Measurements from ENCODE around the gene RALGPS2. TPM values are rescaled to one million over a fixed set of nuclear protein-coding genes. Genes with fewer than 3 reads are reported as not detected.

The RALGPS2 gene
- polyA plus RNA-seq, 1 donor from 2014 or later: 257 TPM

DNA sequence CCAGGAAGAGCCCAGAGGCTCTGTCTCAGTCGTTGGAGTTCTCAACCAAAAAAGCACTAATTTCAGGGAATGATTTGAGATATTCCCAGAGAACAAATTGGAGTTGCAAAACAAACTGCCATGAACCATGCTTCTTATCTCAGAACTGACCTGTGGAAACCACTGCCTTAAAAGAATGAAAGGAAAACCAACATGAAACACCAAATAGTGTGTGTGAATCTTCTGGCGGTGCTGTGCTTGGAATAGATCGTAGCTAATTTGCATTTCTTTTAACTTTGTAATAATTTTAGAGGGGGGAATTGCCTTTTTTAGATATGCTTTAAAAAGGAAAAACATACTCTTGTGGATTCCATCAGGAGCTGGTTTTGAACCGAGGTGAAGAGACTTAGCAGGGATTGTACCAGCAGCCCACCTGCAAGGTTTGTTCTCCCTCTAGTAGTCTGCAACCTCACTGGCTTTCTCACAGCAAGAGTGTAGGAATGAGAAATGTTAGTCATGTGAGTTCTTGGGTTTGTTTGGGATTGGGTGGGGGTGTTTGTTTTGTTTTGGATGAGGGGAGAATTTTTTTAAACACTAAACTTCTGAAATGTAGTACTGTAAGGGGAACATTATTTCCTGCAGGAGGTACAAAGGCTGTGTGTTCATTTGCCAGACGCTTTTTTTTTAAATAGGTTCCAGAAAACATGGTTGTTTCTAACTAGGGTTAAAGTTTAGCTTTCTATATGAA, 191.6 kb downstream of the RALGPS2 start:
- Mint-ChIP-seq H3K36me3 (peaks cover 26% of the 10 kb centered on the region), H3K27me3 (no peaks in the 10 kb centered on the region), H3K4me1 (peaks cover 36 to 57% (median 40%) of the 10 kb centered on the region in 3 donors), H3K9me3 (no peaks in the 10 kb centered on the region), H3K4me3 (no peak overlapping the region), H3K27ac (peak overlapping the region; percentile 37 to 76 (median 71))

- peak overlapping the region in 1 of 3 donors; percentile 12 for H3K27ac Mint-ChIP-seq
- peaks cover 34 to 62% (median 42%) of the 10 kb centered on the region in 3 donors for H3K4me1 Mint-ChIP-seq
- peaks cover 31% of the 10 kb centered on the region for H3K36me3 Mint-ChIP-seq
- H3K4me3 Mint-ChIP-seq: peak overlapping the region in 1 of 4 donors; percentile 3
- H3K27me3 Mint-ChIP-seq: no peaks in the 10 kb centered on the region
- peaks cover 0 to 10% (median 0%) of the 10 kb centered on the region in 3 donors for H3K9me3 Mint-ChIP-seq
These were observed 193.3 kb downstream of the RALGPS2 start for GRCh38 chr1:178918308-178918707.

- peak overlapping the region in 1 of 4 donors; percentile 51 for H3K4me3 Mint-ChIP-seq
- H3K36me3 Mint-ChIP-seq: peaks cover 29% of the 10 kb centered on the region
- peaks cover 0 to 14% (median 0%) of the 10 kb centered on the region in 3 donors for H3K9me3 Mint-ChIP-seq
- H3K4me1 Mint-ChIP-seq: peaks cover 34 to 69% (median 46%) of the 10 kb centered on the region in 3 donors
- no peaks in the 10 kb centered on the region for H3K27me3 Mint-ChIP-seq
- H3K27ac Mint-ChIP-seq: peak overlapping the region in 2 of 3 donors; percentile 35 to 87
These were observed 193.9 kb downstream of the RALGPS2 start for GRCh38 chr1:178918955-178919354.

DNA sequence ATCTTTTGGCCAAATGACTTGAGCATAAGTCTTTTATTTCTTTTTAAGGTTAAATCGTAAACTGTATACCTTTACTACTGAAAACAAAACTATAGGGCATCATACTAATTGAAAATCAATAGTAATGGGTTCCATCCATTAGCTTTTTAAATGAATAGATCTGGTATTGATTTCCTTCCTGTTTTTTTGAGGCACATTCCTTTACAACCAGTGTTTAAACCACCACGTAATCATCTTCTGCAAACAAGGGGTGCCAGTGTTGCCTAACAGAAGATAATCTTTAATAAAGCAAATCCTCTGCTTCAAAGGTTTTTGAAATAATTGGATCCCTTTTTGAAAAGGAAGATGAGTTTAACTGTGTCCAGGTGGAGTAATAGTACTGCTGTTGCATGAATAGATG, 194.5 kb downstream of the RALGPS2 start:
- Mint-ChIP-seq H3K9me3 (peaks cover 2 to 14% (median 4%) of the 10 kb centered on the region in 3 donors), H3K27ac (peak overlapping the region; percentile 35 to 87 (median 39)), H3K4me1 (peaks cover 36 to 70% (median 48%) of the 10 kb centered on the region in 3 donors), H3K36me3 (peaks cover 29% of the 10 kb centered on the region), H3K27me3 (no peaks in the 10 kb centered on the region), H3K4me3 (peak overlapping the region in 1 of 4 donors; percentile 11)

- Mint-ChIP-seq H3K27ac (no peak overlapping the region), H3K4me3 (peak overlapping the region in 2 of 4 donors; percentile 24 to 47), H3K9me3 (peaks cover 2 to 19% (median 4%) of the 10 kb centered on the region in 3 donors), H3K36me3 (peaks cover 23% of the 10 kb centered on the region), H3K4me1 (peaks cover 45 to 78% (median 59%) of the 10 kb centered on the region in 3 donors), H3K27me3 (no peaks in the 10 kb centered on the region)
These were observed 196.5 kb downstream of the RALGPS2 start for GRCh38 chr1:178921499-178921898.

DNA sequence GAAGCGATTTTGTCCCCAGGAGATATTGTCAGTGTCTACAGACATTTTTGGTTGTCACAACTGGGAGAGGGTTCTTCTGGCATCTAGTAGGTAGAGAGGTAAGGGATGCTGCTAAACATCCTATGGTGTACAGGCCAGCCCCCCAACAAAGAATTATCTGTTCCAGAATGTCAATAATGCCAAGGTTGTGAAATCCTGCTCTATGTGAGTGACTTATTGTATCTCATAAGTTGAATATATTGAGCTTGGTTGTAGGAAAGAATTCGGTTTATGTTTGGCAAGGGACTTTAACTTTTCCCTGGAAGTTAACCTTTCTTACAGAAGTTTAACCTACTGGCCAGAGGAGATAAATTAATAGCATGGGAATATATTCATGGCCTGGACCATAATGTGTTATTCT, 198.5 kb downstream of the RALGPS2 start:
- peaks cover 17% of the 10 kb centered on the region for H3K36me3 Mint-ChIP-seq
- H3K27me3 Mint-ChIP-seq: no peaks in the 10 kb centered on the region
- H3K4me1 Mint-ChIP-seq: peaks cover 52 to 86% (median 72%) of the 10 kb centered on the region in 3 donors
- peaks cover 2 to 19% (median 4%) of the 10 kb centered on the region in 3 donors for H3K9me3 Mint-ChIP-seq
- H3K27ac Mint-ChIP-seq: peak overlapping the region in 1 of 3 donors; percentile 69
- no peak overlapping the region for H3K4me3 Mint-ChIP-seq

DNA sequence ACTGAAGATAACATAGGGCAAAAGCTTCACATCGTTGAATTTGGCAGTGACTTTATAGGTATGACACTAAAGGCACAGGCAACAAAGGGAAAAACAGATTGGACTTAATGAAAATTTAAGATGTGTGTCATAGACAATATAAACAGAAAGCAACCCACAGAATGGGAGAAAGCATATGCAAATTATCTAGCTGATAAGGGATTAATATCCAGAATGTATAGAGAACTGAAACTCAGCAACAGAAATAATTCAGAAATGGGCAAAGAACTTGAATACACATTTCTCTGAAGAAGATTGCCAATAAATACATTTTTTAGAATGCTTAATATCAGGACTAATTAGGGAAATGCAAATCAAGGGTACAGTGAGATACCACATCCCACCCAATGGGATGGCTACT, 201.0 kb downstream of the RALGPS2 start:
- peaks cover 2 to 19% (median 4%) of the 10 kb centered on the region in 3 donors for H3K9me3 Mint-ChIP-seq
- H3K27me3 Mint-ChIP-seq: no peaks in the 10 kb centered on the region
- peak overlapping the region in 1 of 4 donors; percentile 7 for H3K4me3 Mint-ChIP-seq
- peaks cover 60 to 88% (median 77%) of the 10 kb centered on the region in 3 donors for H3K4me1 Mint-ChIP-seq
- H3K27ac Mint-ChIP-seq: peak overlapping the region; percentile 56 to 88 (median 70)
- peaks cover 11% of the 10 kb centered on the region for H3K36me3 Mint-ChIP-seq

DNA sequence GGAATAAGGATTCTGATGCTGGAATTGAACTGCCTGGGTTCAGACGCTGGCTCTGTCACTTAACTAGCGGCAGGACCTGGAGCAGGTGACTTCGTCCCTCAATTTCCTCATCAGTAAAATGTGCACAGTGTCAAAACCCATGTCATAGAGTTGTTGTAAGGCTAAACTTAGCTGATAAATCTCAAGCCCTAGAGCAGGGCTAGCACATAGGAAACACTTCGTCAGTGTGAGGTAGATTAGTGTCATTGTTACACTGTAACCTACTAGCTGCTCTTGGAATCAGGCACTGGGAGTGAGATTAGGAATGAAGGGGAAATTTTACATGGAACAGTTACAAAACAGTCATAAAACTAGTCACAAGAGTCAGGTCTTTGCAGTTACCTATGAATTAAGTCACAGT, 202.0 kb downstream of the RALGPS2 start:
- Mint-ChIP-seq H3K27ac (peak overlapping the region; percentile 27 to 88 (median 70)), H3K4me3 (peak overlapping the region in 1 of 4 donors; percentile 44), H3K4me1 (peaks cover 69 to 86% (median 80%) of the 10 kb centered on the region in 3 donors), H3K9me3 (peaks cover 2 to 19% (median 4%) of the 10 kb centered on the region in 3 donors), H3K36me3 (peaks cover 11% of the 10 kb centered on the region), H3K27me3 (no peaks in the 10 kb centered on the region)

DNA sequence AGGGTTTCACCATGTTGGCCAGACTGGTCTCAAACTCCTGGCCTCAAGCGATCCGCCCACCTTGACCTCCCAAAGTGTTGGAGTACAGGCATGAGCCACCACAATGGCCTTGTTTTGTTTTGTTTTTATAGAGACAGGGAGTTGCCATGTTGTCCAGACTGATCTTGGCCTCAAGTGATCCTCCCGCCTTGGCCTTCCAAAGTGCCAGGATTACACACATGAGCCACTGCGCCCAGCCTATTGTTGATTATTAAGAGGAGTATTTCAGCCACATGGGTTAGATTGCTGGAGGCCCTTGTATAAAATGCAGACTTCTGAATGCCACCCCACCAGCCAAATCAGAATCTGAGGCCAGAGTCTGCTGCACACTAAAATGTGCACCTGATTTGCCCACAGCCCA, 203.0 kb downstream of the RALGPS2 start:
- H3K27me3 Mint-ChIP-seq: no peaks in the 10 kb centered on the region
- H3K27ac Mint-ChIP-seq: peak overlapping the region; percentile 0 to 81 (median 27)
- peaks cover 5% of the 10 kb centered on the region for H3K36me3 Mint-ChIP-seq
- peaks cover 66 to 86% (median 79%) of the 10 kb centered on the region in 3 donors for H3K4me1 Mint-ChIP-seq
- H3K4me3 Mint-ChIP-seq: no peak overlapping the region
- peaks cover 2 to 12% (median 4%) of the 10 kb centered on the region in 3 donors for H3K9me3 Mint-ChIP-seq

DNA sequence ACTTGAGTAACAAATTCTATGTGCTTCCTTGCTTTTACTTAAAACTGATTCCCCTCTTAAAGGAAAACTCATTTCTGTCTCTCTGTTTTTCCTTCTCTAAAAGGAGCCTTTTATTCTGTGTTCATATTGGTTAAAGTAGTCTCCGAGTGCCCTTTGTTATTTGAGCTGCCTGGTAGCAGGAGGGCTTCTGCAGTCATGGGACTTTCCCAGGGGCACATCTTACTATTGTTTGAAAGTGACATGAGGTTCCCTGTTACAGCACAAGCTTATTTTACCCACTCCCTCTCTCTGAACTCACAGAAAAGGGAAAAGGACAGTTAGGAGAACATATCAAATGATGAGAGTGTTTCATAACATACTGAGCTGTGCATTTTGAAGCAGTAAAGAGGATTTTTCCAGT, 203.9 kb downstream of the RALGPS2 start:
- Mint-ChIP-seq H3K9me3 (peaks cover 2 to 5% (median 4%) of the 10 kb centered on the region in 3 donors), H3K27me3 (no peaks in the 10 kb centered on the region), H3K4me1 (peaks cover 72 to 84% (median 82%) of the 10 kb centered on the region in 3 donors), H3K27ac (peak overlapping the region; percentile 80 to 92 (median 81)), H3K4me3 (peak overlapping the region in 1 of 4 donors; percentile 67), H3K36me3 (peaks cover 5% of the 10 kb centered on the region)

DNA sequence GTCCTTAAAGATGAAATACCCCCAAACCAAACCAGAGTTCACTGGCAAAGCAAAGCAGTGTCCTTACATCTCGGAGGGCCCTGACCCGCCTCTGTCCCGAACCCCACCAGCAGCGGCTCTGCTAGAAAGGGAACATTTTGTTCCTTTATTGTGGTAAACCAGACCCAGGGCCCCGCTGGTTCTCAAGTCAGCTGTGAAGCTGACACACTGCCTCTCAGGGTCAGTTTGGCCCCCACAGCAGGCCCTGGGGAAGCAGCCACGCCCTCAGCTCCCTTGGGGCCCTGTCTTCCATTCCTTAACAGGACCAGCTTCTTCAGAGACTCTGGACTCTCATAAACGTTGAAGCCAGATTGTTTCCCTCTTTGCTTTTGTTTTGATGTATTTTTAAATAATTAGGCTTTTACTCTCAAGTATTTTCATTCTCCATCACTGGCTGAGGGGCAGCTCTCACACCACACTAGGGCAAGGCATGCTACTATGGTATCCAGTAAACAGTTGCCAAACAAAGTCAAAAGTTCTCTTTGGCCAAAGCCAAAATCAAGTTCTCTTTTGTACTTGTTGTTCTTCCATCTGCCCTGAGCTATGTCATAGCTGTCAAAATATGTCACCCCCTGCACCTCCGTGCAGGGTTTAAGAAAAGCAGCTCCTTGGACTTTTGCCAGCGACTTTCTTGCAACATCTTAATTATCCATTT, 207.0 kb downstream of the RALGPS2 start:
- Mint-ChIP-seq H3K27ac (peak overlapping the region; percentile 72 to 84 (median 73)), H3K4me3 (peak overlapping the region in 2 of 4 donors; percentile 5 to 75), H3K36me3 (peaks cover 2% of the 10 kb centered on the region), H3K9me3 (no peaks in the 10 kb centered on the region), H3K27me3 (no peaks in the 10 kb centered on the region), H3K4me1 (peaks cover 53 to 66% (median 60%) of the 10 kb centered on the region in 3 donors)

DNA sequence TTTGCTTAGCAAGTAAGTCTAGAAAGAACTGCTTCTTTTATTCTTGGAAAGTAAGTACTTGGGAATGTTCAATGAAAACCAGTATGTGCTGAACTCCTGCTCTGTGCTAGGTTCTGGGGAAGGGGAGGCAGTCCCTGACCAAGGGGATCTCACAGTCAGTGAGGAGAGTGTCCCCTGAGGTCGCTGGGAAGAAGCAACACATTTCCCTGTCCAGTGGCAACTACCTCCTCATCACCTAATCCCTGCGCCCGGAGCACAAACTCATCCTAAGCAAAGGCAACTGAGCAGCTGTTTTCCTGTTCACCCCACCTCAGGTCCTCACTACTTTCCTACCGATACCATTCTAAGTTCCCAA, 207.5 kb downstream of the RALGPS2 start:
- Mint-ChIP-seq H3K4me1 (peaks cover 50 to 62% (median 57%) of the 10 kb centered on the region in 3 donors), H3K27ac (peak overlapping the region in 2 of 3 donors; percentile 72 to 84), H3K27me3 (no peaks in the 10 kb centered on the region), H3K36me3 (no peaks in the 10 kb centered on the region), H3K9me3 (no peaks in the 10 kb centered on the region), H3K4me3 (peak overlapping the region in 1 of 4 donors; percentile 5)

DNA sequence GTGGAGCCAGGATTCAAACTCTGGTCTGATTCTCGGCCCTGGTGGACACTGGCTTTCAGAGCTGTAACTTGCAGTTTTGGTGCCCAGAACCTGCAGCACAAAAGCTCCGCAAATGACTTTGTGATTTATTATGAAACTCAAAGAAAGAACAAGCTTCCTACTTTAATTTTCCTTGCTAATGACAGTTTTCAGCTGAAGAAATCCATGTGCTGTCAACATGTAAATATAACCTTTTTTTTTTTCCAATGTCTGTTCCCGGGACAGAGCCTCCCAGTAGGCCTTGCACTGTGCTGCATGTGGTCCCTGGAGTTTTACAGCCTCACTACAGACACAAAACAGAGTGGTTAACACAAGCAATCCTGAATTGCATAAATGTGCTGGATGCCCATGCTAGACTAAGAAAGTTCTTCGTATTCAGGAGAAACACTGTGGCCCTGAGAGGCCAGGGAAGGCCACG, 208.1 kb downstream of the RALGPS2 start:
- Mint-ChIP-seq H3K27me3 (no peaks in the 10 kb centered on the region), H3K4me3 (peak overlapping the region in 1 of 4 donors; percentile 71), H3K36me3 (no peaks in the 10 kb centered on the region), H3K9me3 (no peaks in the 10 kb centered on the region), H3K27ac (peak overlapping the region in 2 of 3 donors; percentile 85 to 91), H3K4me1 (peaks cover 46 to 59% (median 55%) of the 10 kb centered on the region in 3 donors)

DNA sequence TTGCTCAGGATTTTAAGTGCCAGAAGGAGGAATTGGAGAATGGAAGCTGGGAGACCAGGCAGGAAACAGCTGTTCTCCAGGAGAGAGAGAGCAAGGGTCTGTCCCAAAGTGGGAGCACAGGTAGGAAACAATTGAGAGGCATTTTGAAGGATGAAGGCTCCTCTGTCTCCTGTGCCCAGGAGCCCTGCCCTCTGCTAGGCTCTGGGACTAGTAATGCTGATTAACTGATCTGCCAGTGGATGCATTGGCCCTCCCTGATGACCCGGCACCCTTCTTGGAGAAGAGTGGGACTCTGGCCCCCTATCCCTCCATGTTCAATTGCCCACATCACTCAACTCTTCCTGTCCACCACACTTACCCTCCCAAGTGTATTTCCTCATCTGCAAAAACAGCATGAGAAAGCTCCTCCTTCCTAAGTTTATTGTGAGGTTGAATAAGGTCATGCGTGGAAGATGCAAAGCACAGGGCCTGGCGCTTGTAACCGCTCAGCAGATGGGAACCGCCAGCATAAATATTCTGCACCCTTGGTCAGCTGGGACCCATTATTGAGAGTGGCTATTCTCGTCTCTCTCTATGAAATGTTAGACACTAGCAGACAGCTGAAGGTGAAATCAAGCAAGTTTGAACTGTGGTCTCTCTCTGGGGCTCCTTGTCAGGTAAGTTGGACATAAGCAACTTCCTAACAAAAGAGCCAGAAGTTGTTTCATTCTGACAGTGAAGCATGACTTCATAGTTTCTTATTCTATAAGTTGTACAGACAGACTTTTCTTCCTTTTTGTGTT, 208.9 kb downstream of the RALGPS2 start:
- no peaks in the 10 kb centered on the region for H3K27me3 Mint-ChIP-seq
- H3K27ac Mint-ChIP-seq: peak overlapping the region in 2 of 3 donors; percentile 80 to 91
- H3K4me3 Mint-ChIP-seq: peak overlapping the region in 3 of 4 donors; percentile 21 to 40 (median 34)
- H3K9me3 Mint-ChIP-seq: no peaks in the 10 kb centered on the region
- no peaks in the 10 kb centered on the region for H3K36me3 Mint-ChIP-seq
- peaks cover 40 to 53% (median 48%) of the 10 kb centered on the region in 3 donors for H3K4me1 Mint-ChIP-seq
